Erythroblast (primary cell): ENCODE results near the gene ULK4.
"Not testable (repeated sequence)": the region's sequence is repeated elsewhere in the genome, so short reads cannot be mapped to it uniquely, and the experiment has no call there.

Source experiments
- DNase-seq, 2 experiments: peaks; one replicate each; lab custom pipeline; 2025; lab: John Stamatoyannopoulos, UW
- GATA1 ChIP-seq: IDR thresholded peaks from 2 replicates; pipeline ENCODE4 v1.6.1; 2011; ENCODE audit warnings: low read depth, mild to moderate bottlenecking, control low read depth, low read length, moderate library complexity
- POLR2A ChIP-seq: IDR thresholded peaks from 2 replicates; pipeline ENCODE4 v1.6.1; 2011; ENCODE audit warnings: mild to moderate bottlenecking, low read length

Gene ULK4

GRCh38 chr3:41920406-41920965 lies 41.4 kb downstream of the ULK4 start:
- DNase-seq: no peak
- TF ChIP-seq POLR2A: no peak
- TF ChIP-seq GATA1: no peak

- TF ChIP-seq GATA1 (no peak), POLR2A (no peak)
- no peak for DNase-seq
Measured at GRCh38 chr3:41915353-41915752, 46.5 kb downstream of the ULK4 start.

GRCh38 chr3:41912280-41912679 lies 49.6 kb downstream of the ULK4 start:
- no peak for TF ChIP-seq POLR2A
- no peak for TF ChIP-seq GATA1
- DNase-seq: no peak

GRCh38 chr3:41907330-41908073 lies 54.4 kb downstream of the ULK4 start:
- TF ChIP-seq GATA1 (no peak), POLR2A (no peak)
- DNase-seq: no peak

- no peak for TF ChIP-seq POLR2A
- no peak for TF ChIP-seq GATA1
- DNase-seq: no peak
Measured at GRCh38 chr3:41900265-41900664, 61.6 kb downstream of the ULK4 start.

GRCh38 chr3:41898631-41899030 lies 63.3 kb downstream of the ULK4 start:
- no peak for DNase-seq
- no peak for TF ChIP-seq POLR2A
- no peak for TF ChIP-seq GATA1

- peak; percentile 36 to 60 for DNase-seq
Measured at GRCh38 chr3:41893977-41894376, 67.9 kb downstream of the ULK4 start.

GRCh38 chr3:41888368-41889076 lies 73.4 kb downstream of the ULK4 start:
- DNase-seq: no peak
- no peak for TF ChIP-seq POLR2A
- no peak for TF ChIP-seq GATA1

More at GRCh38 chr3:41893977-41894376, 67.9 kb downstream of the ULK4 start:
- TF ChIP-seq POLR2A (no peak), GATA1 (no peak)

- no peak for DNase-seq
- TF ChIP-seq POLR2A (no peak), GATA1 (no peak)
Measured at GRCh38 chr3:41882956-41883355, 78.9 kb downstream of the ULK4 start.

GRCh38 chr3:41881233-41881821 lies 80.6 kb downstream of the ULK4 start:
- peak; percentile 33 to 70 for DNase-seq
- TF ChIP-seq POLR2A (no peak), GATA1 (no peak)

GRCh38 chr3:41880387-41880786 lies 81.5 kb downstream of the ULK4 start:
- DNase-seq: no peak
- TF ChIP-seq GATA1: no peak
- no peak for TF ChIP-seq POLR2A

GRCh38 chr3:41877741-41878140 lies 84.2 kb downstream of the ULK4 start:
- not testable (repeated sequence) for DNase-seq

- TF ChIP-seq GATA1: no peak
- TF ChIP-seq POLR2A: no peak
- DNase-seq: no peak
Measured at GRCh38 chr3:41874022-41874421, 87.9 kb downstream of the ULK4 start.

GRCh38 chr3:41872157-41872556 lies 89.7 kb downstream of the ULK4 start:
- no peak for DNase-seq
- no peak for TF ChIP-seq POLR2A
- no peak for TF ChIP-seq GATA1
